ENCODE measurements around the gene ZRANB3.
A peak's percentile ranks its signal among the peaks of the same experiment; 100 is the strongest.

The ZRANB3 gene

DNA sequence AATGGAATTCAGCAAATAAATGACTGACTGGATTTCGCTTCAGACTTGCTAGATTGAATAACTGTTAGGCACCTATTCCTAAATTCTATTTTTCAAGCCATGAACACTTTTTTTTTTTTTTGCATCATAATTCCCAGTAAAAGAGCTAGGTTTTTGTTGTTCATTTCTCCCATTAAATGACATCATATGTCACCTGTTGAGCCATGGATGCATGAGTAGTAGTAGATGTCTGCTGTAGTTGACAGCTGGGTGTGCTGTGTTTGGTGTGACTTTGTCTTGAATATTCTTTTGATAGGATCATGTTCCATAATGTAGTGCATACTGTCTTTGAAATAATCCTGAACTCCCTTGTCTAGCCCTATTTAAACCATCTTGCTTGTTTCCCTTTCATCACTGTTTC is 363.7 kb downstream of the ZRANB3 start:
- no peaks in the 10 kb centered on the region for H3K4me1 ChIP-seq (ENCODE audit: control insufficient read depth, insufficient read depth, low read length)
- ChIA-PET POLR2A (interaction anchor here (0.6 to 1.1 kb wide), 2 partner anchors 15 to 115 kb away, joined by 3 to 4 read pairs; partner anchors contain the start of gene RAB3GAP1), CTCF (interaction anchor here (0.6 kb wide), 2 partner anchors 36 to 155 kb away, joined by 3 read pairs; no protein-coding TSS in a partner anchor)
- TF ChIP-seq SCRT1 (tag by site-specific recombination; IDR thresholded peaks at IDR 0.05; ENCODE audit: borderline replicate concordance) (peak; percentile 51; the same call in 1 of the 2 replicates), SCRT2 (tag by site-specific recombination; IDR thresholded peaks at IDR 0.05) (peak; percentile 80), ZNF660 (tag by site-specific recombination; IDR thresholded peaks at IDR 0.05) (no peak)
- H3K4me3 ChIP-seq (ENCODE audit: low read depth, low read length): no peak overlapping the region
- H3K36me3 ChIP-seq (ENCODE audit: control insufficient read depth in 2 of 2, insufficient read depth in 1 of 2, low read length in 2 of 2): peaks cover 31 to 84% of the 10 kb centered on the region in 2 experiments
- H3K27ac ChIP-seq (ENCODE audit: extremely low read depth, low read depth, low read length): no peak overlapping the region
- no peaks in the 10 kb centered on the region for H3K9me3 ChIP-seq (ENCODE audit: control insufficient read depth, insufficient read depth, low read depth, low read length)

DNA sequence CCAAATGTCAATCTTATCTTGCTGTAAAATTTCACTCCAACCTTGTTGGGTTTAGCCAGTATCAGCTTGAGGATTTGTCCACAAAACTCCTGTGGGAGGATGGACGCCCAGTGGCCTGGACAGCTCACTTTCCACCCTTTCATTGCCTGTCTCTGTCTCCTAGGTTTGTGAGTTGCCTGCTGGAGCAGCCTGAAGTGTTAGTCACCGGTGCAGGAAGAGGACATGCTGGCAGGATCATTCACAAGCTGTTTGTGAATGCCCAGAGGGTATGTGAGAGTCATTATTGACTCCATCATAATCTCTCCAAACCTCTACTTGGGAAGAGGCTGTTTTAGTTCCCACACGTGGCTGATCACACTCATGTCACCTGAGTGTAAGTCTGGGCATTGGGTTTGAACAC is 366.6 kb downstream of the ZRANB3 start:
- CTCF ChIA-PET: interaction anchor here (0.6 kb wide), 2 partner anchors 9 to 33 kb away, joined by 3 to 4 read pairs; no protein-coding TSS in a partner anchor
- peaks cover 24 to 68% of the 10 kb centered on the region in 2 experiments for H3K36me3 ChIP-seq (ENCODE audit: control insufficient read depth in 2 of 2, insufficient read depth in 1 of 2, low read length in 2 of 2)
- no peaks in the 10 kb centered on the region for H3K9me3 ChIP-seq (ENCODE audit: control insufficient read depth, insufficient read depth, low read depth, low read length)

More for the DNA sequence above, 366.6 kb downstream of the ZRANB3 start:
- no peaks in the 10 kb centered on the region for H3K4me1 ChIP-seq (ENCODE audit: control insufficient read depth, insufficient read depth, low read length)
- H3K4me3 ChIP-seq (ENCODE audit: low read depth, low read length): no peak overlapping the region
- no peak overlapping the region for H3K27ac ChIP-seq (ENCODE audit: extremely low read depth, low read depth, low read length)
- POLR2A ChIA-PET: no interaction called here
- TF ChIP-seq ZNF391 (tag by site-specific recombination; IDR thresholded peaks at IDR 0.05; ENCODE audit: borderline replicate concordance, low read depth) (no peak), WT1 (tag by site-specific recombination; IDR thresholded peaks at IDR 0.05) (no peak), ZNF791 (tag by site-specific recombination; IDR thresholded peaks at IDR 0.05) (no peak), REPIN1 (tag by site-specific recombination; IDR thresholded peaks at IDR 0.05; ENCODE audit: low read depth) (no peak), ZNF549 (tag by site-specific recombination; IDR thresholded peaks at IDR 0.05) (no peak), ZNF37A (tag by site-specific recombination; IDR thresholded peaks at IDR 0.05) (no peak), ZNF366 (tag by site-specific recombination; conservative IDR thresholded peaks at IDR 0.05) (no peak), ZNF560 (tag by site-specific recombination; IDR thresholded peaks at IDR 0.05; ENCODE audit: borderline replicate concordance) (no peak), GLI2 (tag by site-specific recombination; IDR thresholded peaks at IDR 0.05; ENCODE audit: borderline replicate concordance, low read depth) (no peak), ZNF629 (tag by site-specific recombination; IDR thresholded peaks at IDR 0.05) (no peak), ZNF544 (tag by site-specific recombination; IDR thresholded peaks at IDR 0.05) (no peak), BCL11B (tag by site-specific recombination; IDR thresholded peaks at IDR 0.05; ENCODE audit: low read depth) (no peak), ZBTB48 (tag by site-specific recombination; IDR thresholded peaks at IDR 0.05) (no peak)
- TF ChIP-seq, protein P1, sequence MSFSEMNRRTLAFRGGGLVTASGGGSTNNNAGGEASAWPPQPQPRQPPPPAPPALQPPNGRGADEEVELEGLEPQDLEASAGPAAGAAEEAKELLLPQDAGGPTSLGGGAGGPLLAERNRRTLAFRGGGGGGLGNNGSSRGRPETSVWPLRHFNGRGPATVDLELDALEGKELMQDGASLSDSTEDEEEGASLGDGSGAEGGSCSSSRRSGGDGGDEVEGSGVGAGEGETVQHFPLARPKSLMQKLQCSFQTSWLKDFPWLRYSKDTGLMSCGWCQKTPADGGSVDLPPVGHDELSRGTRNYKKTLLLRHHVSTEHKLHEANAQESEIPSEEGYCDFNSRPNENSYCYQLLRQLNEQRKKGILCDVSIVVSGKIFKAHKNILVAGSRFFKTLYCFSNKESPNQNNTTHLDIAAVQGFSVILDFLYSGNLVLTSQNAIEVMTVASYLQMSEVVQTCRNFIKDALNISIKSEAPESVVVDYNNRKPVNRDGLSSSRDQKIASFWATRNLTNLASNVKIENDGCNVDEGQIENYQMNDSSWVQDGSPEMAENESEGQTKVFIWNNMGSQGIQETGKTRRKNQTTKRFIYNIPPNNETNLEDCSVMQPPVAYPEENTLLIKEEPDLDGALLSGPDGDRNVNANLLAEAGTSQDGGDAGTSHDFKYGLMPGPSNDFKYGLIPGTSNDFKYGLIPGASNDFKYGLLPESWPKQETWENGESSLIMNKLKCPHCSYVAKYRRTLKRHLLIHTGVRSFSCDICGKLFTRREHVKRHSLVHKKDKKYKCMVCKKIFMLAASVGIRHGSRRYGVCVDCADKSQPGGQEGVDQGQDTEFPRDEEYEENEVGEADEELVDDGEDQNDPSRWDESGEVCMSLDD (tag by site-specific recombination; IDR thresholded peaks at IDR 0.05): no peak
- TF ChIP-seq, protein P2, sequence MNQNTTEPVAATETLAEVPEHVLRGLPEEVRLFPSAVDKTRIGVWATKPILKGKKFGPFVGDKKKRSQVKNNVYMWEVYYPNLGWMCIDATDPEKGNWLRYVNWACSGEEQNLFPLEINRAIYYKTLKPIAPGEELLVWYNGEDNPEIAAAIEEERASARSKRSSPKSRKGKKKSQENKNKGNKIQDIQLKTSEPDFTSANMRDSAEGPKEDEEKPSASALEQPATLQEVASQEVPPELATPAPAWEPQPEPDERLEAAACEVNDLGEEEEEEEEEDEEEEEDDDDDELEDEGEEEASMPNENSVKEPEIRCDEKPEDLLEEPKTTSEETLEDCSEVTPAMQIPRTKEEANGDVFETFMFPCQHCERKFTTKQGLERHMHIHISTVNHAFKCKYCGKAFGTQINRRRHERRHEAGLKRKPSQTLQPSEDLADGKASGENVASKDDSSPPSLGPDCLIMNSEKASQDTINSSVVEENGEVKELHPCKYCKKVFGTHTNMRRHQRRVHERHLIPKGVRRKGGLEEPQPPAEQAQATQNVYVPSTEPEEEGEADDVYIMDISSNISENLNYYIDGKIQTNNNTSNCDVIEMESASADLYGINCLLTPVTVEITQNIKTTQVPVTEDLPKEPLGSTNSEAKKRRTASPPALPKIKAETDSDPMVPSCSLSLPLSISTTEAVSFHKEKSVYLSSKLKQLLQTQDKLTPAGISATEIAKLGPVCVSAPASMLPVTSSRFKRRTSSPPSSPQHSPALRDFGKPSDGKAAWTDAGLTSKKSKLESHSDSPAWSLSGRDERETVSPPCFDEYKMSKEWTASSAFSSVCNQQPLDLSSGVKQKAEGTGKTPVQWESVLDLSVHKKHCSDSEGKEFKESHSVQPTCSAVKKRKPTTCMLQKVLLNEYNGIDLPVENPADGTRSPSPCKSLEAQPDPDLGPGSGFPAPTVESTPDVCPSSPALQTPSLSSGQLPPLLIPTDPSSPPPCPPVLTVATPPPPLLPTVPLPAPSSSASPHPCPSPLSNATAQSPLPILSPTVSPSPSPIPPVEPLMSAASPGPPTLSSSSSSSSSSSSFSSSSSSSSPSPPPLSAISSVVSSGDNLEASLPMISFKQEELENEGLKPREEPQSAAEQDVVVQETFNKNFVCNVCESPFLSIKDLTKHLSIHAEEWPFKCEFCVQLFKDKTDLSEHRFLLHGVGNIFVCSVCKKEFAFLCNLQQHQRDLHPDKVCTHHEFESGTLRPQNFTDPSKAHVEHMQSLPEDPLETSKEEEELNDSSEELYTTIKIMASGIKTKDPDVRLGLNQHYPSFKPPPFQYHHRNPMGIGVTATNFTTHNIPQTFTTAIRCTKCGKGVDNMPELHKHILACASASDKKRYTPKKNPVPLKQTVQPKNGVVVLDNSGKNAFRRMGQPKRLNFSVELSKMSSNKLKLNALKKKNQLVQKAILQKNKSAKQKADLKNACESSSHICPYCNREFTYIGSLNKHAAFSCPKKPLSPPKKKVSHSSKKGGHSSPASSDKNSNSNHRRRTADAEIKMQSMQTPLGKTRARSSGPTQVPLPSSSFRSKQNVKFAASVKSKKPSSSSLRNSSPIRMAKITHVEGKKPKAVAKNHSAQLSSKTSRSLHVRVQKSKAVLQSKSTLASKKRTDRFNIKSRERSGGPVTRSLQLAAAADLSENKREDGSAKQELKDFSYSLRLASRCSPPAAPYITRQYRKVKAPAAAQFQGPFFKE (tag by site-specific recombination; IDR thresholded peaks at IDR 0.05; ENCODE audit: borderline replicate concordance): no peak
- TF ChIP-seq, protein P3, sequence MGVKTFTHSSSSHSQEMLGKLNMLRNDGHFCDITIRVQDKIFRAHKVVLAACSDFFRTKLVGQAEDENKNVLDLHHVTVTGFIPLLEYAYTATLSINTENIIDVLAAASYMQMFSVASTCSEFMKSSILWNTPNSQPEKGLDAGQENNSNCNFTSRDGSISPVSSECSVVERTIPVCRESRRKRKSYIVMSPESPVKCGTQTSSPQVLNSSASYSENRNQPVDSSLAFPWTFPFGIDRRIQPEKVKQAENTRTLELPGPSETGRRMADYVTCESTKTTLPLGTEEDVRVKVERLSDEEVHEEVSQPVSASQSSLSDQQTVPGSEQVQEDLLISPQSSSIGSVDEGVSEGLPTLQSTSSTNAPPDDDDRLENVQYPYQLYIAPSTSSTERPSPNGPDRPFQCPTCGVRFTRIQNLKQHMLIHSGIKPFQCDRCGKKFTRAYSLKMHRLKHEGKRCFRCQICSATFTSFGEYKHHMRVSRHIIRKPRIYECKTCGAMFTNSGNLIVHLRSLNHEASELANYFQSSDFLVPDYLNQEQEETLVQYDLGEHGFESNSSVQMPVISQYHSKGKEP (tag by site-specific recombination; IDR thresholded peaks at IDR 0.05): no peak
- TF ChIP-seq, protein P4, sequence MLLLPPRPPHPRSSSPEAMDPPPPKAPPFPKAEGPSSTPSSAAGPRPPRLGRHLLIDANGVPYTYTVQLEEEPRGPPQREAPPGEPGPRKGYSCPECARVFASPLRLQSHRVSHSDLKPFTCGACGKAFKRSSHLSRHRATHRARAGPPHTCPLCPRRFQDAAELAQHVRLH (tag by site-specific recombination; IDR thresholded peaks at IDR 0.05): no peak
- TF ChIP-seq, protein P5, sequence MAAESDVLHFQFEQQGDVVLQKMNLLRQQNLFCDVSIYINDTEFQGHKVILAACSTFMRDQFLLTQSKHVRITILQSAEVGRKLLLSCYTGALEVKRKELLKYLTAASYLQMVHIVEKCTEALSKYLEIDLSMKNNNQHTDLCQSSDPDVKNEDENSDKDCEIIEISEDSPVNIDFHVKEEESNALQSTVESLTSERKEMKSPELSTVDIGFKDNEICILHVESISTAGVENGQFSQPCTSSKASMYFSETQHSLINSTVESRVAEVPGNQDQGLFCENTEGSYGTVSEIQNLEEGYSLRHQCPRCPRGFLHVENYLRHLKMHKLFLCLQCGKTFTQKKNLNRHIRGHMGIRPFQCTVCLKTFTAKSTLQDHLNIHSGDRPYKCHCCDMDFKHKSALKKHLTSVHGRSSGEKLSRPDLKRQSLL (tag by site-specific recombination; IDR thresholded peaks at IDR 0.05): no peak
